Hepatocyte (in vitro differentiated cells): ENCODE data around the gene LIME1. TPM values are rescaled to one million over a fixed set of nuclear protein-coding genes. Genes with fewer than 3 reads are reported as not detected.

ENCODE experiments used
- DNase-seq: peaks from one replicate; pipeline ENCODE4 v3.0.0-alpha.2; 2016; ENCODE audit warnings: low spot score
- H2AFZ ChIP-seq: fragments of 200-600 bp; sonication (generic); 2 replicates; pipeline ENCODE4 v1.6.0; 2016; ENCODE audit warnings: antibody characterized with exemption, mild to moderate bottlenecking
- H3K27ac ChIP-seq: fragments of 200-600 bp; sonication (generic); 2 replicates; pipeline ENCODE4 v1.5.1; 2016; ENCODE audit warnings: mild to moderate bottlenecking
- H3K27me3 ChIP-seq: fragments of 200-600 bp; sonication (generic); 2 replicates; pipeline ENCODE4 v1.6.1; 2016
- H3K36me3 ChIP-seq: fragments of 200-600 bp; sonication (generic); replicated peaks from 2 replicates; pipeline ENCODE4 v1.5.1; 2016; ENCODE audit warnings: low read depth; ENCODE audit not compliant: insufficient read depth
- H3K4me1 ChIP-seq: fragments of 200-600 bp; sonication (generic); 2 replicates; pipeline ENCODE4 v1.5.1; 2016; ENCODE audit warnings: mild to moderate bottlenecking, moderate library complexity; ENCODE audit not compliant: insufficient read depth
- H3K4me2 ChIP-seq: fragments of 200-600 bp; sonication (generic); 2 replicates; pipeline ENCODE4 v1.6.0; 2016
- H3K4me3 ChIP-seq: fragments of 200-600 bp; sonication (generic); 2 replicates; pipeline ENCODE4 v1.5.1; 2016; ENCODE audit warnings: mild to moderate bottlenecking
- H3K79me2 ChIP-seq: fragments of 200-600 bp; sonication (generic); 2 replicates; pipeline ENCODE4 v1.6.0; 2017; ENCODE audit warnings: mild to moderate bottlenecking
- H3K9me2 ChIP-seq: fragments of 200-600 bp; sonication (generic); replicated peaks from 2 replicates; pipeline ENCODE4 v1.6.0; 2017; ENCODE audit warnings: mild to moderate bottlenecking; ENCODE audit not compliant: insufficient read depth
- H3K9me3 ChIP-seq: fragments of 200-600 bp; sonication (generic); 2 replicates; pipeline ENCODE4 v1.5.1; 2016; ENCODE audit warnings: low read depth, mild to moderate bottlenecking
- H4K20me1 ChIP-seq: fragments of 200-600 bp; sonication (generic); 2 replicates; pipeline ENCODE4 v1.6.0; 2016; ENCODE audit warnings: mild to moderate bottlenecking; ENCODE audit not compliant: insufficient read depth, poor library complexity, severe bottlenecking
- EZH2 ChIP-seq: fragments of 200-600 bp; sonication (generic); IDR thresholded peaks from 2 replicates; pipeline ENCODE4 v1.6.1; 2016; ENCODE audit warnings: antibody characterized with exemption, mild to moderate bottlenecking, borderline replicate concordance
- EZH2phosphoT487 ChIP-seq: fragments of 200-600 bp; sonication (generic); IDR thresholded peaks from one replicate; pipeline ENCODE4 v1.6.1; 2018; ENCODE audit warnings: antibody characterized with exemption, mild to moderate bottlenecking, low read depth, moderate library complexity; ENCODE audit not compliant: unreplicated experiment, severe bottlenecking
- WGBS: methylation state at CpG from one replicate; pipeline ENCODE4 v1.1.6; 2016; ENCODE audit warnings: low lambda C conversion rate; ENCODE audit errors: missing lambda C conversion rate; 5-methylcytosine and 5-hydroxymethylcytosine counted together
- polyA plus RNA-seq: library from polyadenylated mRNA; unstranded; fragments of >200 nt; fragmentation: Nextera tagmentation; extraction: Ambion mirVana; gene quantifications from 2 replicates; pipeline ENCODE4 v1.2.1, GENCODE V29; 2016
- total RNA-seq: library from RNA; depleted of rRNA; stranded (reverse); fragments of >200 nt; gene quantifications from 2 replicates; pipeline ENCODE4 v1.2.3, GENCODE V29; 2014
- TF ChIP-seq, protein P1 (sequence below): fragments of 200-600 bp; sonication (generic); IDR thresholded peaks from 2 replicates; pipeline ENCODE4 v1.5.1; 2016; ENCODE audit warnings: antibody characterized with exemption, mild to moderate bottlenecking; ENCODE audit not compliant: poor library complexity

The LIME1 gene
- total and polyA plus RNA-seq, 2 experiments from 2014 or later = 11.7 to 20.7 TPM

DNA sequence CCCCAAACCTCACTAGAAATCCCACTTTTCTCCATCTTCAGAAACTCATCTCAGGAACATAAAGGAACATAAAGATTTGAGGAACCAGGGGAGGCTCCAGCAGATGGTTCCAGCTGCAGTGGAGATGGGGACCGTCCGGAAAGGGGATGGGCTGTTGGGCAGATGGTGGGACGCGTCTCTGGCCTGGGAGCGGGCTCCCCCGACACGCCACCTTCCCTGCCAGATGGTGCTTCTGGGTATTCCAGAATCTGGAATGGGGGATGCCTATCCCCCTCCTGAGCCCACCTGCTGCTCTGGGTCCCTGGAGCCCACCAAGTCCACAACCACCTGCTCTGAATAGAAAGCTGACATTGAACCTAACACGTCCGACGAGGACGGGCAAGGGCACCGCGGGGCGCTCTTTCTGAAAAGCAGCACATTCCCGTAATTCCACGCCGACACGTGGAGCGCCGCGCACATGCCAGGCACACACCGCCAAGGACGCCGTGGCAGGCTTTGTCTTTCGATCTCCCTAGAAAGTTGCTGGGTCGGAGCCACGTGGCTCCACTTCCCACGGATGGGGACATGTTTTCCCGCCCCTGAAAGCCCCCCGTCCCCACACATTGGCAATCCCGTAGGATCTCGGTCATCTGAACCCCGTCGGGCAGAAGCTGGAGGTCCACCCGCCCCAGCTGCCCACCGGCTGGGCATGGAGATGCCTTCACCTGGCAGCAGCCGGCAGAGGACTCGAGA lies 30.4 kb downstream of the LIME1 start:
- H3K4me2 ChIP-seq = no peak overlapping the region
- H3K4me1 ChIP-seq = no peaks in the 10 kb centered on the region
- H2AFZ ChIP-seq = no peak overlapping the region
- H3K36me3 ChIP-seq = no peaks in the 10 kb centered on the region
- DNase-seq = no peak
- H3K9me3 ChIP-seq = no peaks in the 10 kb centered on the region
- H3K9me2 ChIP-seq = no peaks in the 10 kb centered on the region
- TF ChIP-seq EZH2phosphoT487 = no peak
- TF ChIP-seq EZH2 = no peak
- TF ChIP-seq, protein P1, sequence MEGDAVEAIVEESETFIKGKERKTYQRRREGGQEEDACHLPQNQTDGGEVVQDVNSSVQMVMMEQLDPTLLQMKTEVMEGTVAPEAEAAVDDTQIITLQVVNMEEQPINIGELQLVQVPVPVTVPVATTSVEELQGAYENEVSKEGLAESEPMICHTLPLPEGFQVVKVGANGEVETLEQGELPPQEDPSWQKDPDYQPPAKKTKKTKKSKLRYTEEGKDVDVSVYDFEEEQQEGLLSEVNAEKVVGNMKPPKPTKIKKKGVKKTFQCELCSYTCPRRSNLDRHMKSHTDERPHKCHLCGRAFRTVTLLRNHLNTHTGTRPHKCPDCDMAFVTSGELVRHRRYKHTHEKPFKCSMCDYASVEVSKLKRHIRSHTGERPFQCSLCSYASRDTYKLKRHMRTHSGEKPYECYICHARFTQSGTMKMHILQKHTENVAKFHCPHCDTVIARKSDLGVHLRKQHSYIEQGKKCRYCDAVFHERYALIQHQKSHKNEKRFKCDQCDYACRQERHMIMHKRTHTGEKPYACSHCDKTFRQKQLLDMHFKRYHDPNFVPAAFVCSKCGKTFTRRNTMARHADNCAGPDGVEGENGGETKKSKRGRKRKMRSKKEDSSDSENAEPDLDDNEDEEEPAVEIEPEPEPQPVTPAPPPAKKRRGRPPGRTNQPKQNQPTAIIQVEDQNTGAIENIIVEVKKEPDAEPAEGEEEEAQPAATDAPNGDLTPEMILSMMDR = no peak
- H3K27me3 ChIP-seq = no peaks in the 10 kb centered on the region
- no peak overlapping the region for H3K4me3 ChIP-seq
- WGBS = 97% methylated on average over 26 of the region's 38 CpGs
- H3K79me2 ChIP-seq = no peaks in the 10 kb centered on the region
- H4K20me1 ChIP-seq = no peaks in the 10 kb centered on the region
- no peak overlapping the region for H3K27ac ChIP-seq

DNA sequence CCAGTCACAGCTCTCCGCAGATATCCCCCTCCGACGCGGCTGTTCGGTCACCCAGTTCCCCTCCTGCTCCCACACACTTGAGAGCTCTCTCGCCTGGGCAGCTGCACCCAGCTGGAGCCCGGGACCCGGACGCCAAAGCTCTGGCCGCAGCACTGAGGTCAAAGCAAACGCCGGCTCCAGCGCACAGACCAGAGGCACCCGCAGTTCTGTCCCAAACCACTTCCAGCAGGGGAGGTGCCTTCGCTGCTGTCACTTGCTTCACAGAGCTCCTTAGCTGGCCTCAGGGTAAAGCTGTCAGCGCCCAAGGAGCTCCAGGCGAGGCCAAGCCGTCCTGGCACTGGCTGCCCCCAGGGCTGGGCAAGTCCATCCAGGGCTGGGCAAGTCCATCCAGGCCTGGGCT lies 31.0 kb downstream of the LIME1 start:
- no peak for TF ChIP-seq EZH2
- TF ChIP-seq EZH2phosphoT487 = no peak
- TF ChIP-seq, protein P1 = no peak

DNA sequence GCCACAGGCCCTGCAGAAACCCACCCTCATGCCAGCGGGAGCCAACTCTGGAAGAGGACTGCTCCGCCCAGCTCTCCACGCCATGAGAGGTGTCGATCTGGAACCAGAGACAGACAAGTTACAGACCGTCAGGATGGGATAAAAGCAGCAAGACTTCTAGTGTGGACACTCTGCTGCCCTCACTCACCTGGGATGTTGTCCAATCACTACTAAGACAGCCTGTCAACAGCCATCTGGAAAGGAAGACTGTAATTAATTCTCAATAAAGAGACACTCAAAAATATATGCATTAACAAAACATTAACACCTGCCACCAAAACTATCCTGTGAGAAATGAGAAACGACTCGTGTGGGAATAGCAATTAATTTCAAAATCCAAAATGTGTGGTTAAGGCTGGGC lies 31.4 kb downstream of the LIME1 start:
- Histone ChIP-seq H3K9me3 (no peaks in the 10 kb centered on the region), H3K4me3 (no peak overlapping the region), H3K27me3 (no peaks in the 10 kb centered on the region), H3K27ac (no peak overlapping the region), H3K4me1 (no peaks in the 10 kb centered on the region), H4K20me1 (no peaks in the 10 kb centered on the region), H2AFZ (no peak overlapping the region), H3K36me3 (no peaks in the 10 kb centered on the region), H3K9me2 (no peaks in the 10 kb centered on the region), H3K4me2 (no peak overlapping the region), H3K79me2 (no peaks in the 10 kb centered on the region)
- no peak for TF ChIP-seq EZH2
- TF ChIP-seq EZH2phosphoT487 = no peak
- TF ChIP-seq, protein P1 = no peak
- no peak for DNase-seq
- 93% methylated on average over 7 of the region's 7 CpGs for WGBS

More for the DNA sequence above, 31.0 kb downstream of the LIME1 start:
- H3K36me3 ChIP-seq = no peaks in the 10 kb centered on the region
- 87% methylated on average over 16 of the region's 18 CpGs for WGBS
- no peak overlapping the region for H3K4me2 ChIP-seq
- no peaks in the 10 kb centered on the region for H3K9me2 ChIP-seq
- H3K4me3 ChIP-seq = no peak overlapping the region
- H2AFZ ChIP-seq = no peak overlapping the region
- no peaks in the 10 kb centered on the region for H3K9me3 ChIP-seq
- DNase-seq = no peak
- no peaks in the 10 kb centered on the region for H3K27me3 ChIP-seq
- no peaks in the 10 kb centered on the region for H3K4me1 ChIP-seq
- no peak overlapping the region for H3K27ac ChIP-seq
- H3K79me2 ChIP-seq = no peaks in the 10 kb centered on the region
- no peaks in the 10 kb centered on the region for H4K20me1 ChIP-seq
